Fibroblast of lung (primary cell): Measurements from ENCODE around the gene COX8A. TPM values are rescaled to one million over a fixed set of nuclear protein-coding genes. Genes with fewer than 3 reads are reported as not detected.
A peak's percentile ranks its signal among the peaks of the same experiment; 100 is the strongest.

Experiments used
- DNase-seq, 2 donors: peaks; one replicate each; pipeline versions ENCODE4 v3.0.0 to v3.0.0-alpha.2; 2010; ENCODE audit warnings: low read depth in 2 of 2
- H2AFZ ChIP-seq: 2 replicates; pipeline ENCODE4 v1.5.1; 2012; ENCODE audit warnings: low read length, control low read depth, inconsistent platforms
- H3K27ac ChIP-seq: 2 replicates; pipeline ENCODE4 v1.5.1; 2011; ENCODE audit warnings: low read length, control low read depth; ENCODE audit not compliant: insufficient read depth
- H3K27me3 ChIP-seq: 2 replicates; pipeline ENCODE4 v1.5.1; 2011; ENCODE audit warnings: mild to moderate bottlenecking, low read length; ENCODE audit not compliant: control insufficient read depth, insufficient read depth
- H3K36me3 ChIP-seq: 2 replicates; pipeline ENCODE4 v1.5.1; 2011; ENCODE audit warnings: low read length; ENCODE audit not compliant: control insufficient read depth, insufficient read depth
- H3K4me1 ChIP-seq: 2 replicates; pipeline ENCODE4 v1.5.1; 2011; ENCODE audit warnings: low read length; ENCODE audit not compliant: control insufficient read depth, insufficient read depth; ENCODE audit errors: extremely low read depth
- H3K4me2 ChIP-seq: 2 replicates; pipeline ENCODE4 v1.5.1; 2011; ENCODE audit warnings: low read length, control low read depth; ENCODE audit not compliant: insufficient read depth; ENCODE audit errors: extremely low read depth
- H3K4me3 ChIP-seq, 4 experiments: fragments of 200-600 bp in 1 of 4; sonication (generic) in 1 of 4; replicated peaks in 1 of 4; 2 replicates each; pipeline ENCODE4 v1.5.1; 2011 to 2016; ENCODE audit warnings: low read length in 4 of 4, low read depth in 3 of 4, mild to moderate bottlenecking in 3 of 4, control low read depth in 2 of 4, inconsistent platforms in 1 of 4, mixed read lengths in 1 of 4; ENCODE audit not compliant: insufficient read depth in 1 of 4; ENCODE audit errors: control extremely low read depth in 1 of 4
- H3K79me2 ChIP-seq: 2 replicates; pipeline ENCODE4 v1.5.1; 2012; ENCODE audit warnings: mild to moderate bottlenecking, low read length, inconsistent platforms; ENCODE audit not compliant: control insufficient read depth, insufficient read depth
- H3K9ac ChIP-seq: 2 replicates; pipeline ENCODE4 v1.5.1; 2011; ENCODE audit warnings: mild to moderate bottlenecking, low read length, control low read depth; ENCODE audit not compliant: insufficient read depth
- H3K9me3 ChIP-seq: 2 replicates; pipeline ENCODE4 v1.5.1; 2012; ENCODE audit warnings: low read depth, low read length; ENCODE audit not compliant: control insufficient read depth, insufficient read depth
- H4K20me1 ChIP-seq: 2 replicates; pipeline ENCODE4 v1.5.1; 2011; ENCODE audit warnings: low read length; ENCODE audit not compliant: control insufficient read depth, insufficient read depth; ENCODE audit errors: extremely low read depth
- EZH2 ChIP-seq: IDR thresholded peaks from 2 replicates; pipeline ENCODE4 v1.5.1; 2012; ENCODE audit warnings: low read length, control low read depth, mild to moderate bottlenecking; ENCODE audit errors: missing control alignments
- polyA minus RNA-seq: library from RNA; depleted of rRNA, polyadenylated mRNA; stranded (reverse); fragments of >200 nt; gene quantifications from 2 replicates; pipeline ENCODE4 v1.2.3, GENCODE V29; 2011; ENCODE audit warnings: low replicate concordance
- polyA plus RNA-seq, 2 donors: library from polyadenylated mRNA; depleted of rRNA in 1 of 2; stranded (reverse) in 1 of 2; unstranded in 1 of 2; fragments of >200 nt; gene quantifications; 2 replicates each; pipeline ENCODE4 v1.2.1, GENCODE V29; 2011 to 2012; ENCODE audit warnings: missing spikeins in 1 of 2
- total RNA-seq: library from RNA; depleted of rRNA; stranded (reverse); fragments of >200 nt; gene quantifications from 2 replicates; pipeline ENCODE4 v1.2.1, GENCODE V29; 2014
- TF ChIP-seq, protein P1 (sequence below), 2 donors: IDR thresholded peaks in 1 of 2; conservative IDR thresholded peaks in 1 of 2; 1 replicate in 1 of 2; 2 replicates in 1 of 2; pipeline ENCODE4 v1.5.1; 2011 to 2012; ENCODE audit warnings: low read length in 2 of 2, control low read depth in 1 of 2, inconsistent platforms in 1 of 2, low read depth in 1 of 2, mild to moderate bottlenecking in 1 of 2

Gene COX8A
- total RNA-seq (255 and 409 TPM in 2 replicates), polyA plus RNA-seq (200 and 330 TPM in 2 replicates), polyA minus RNA-seq (456 and 866 TPM in 2 replicates)
- 442 and 742 TPM in 2 replicates for polyA plus RNA-seq (2012)

DNA sequence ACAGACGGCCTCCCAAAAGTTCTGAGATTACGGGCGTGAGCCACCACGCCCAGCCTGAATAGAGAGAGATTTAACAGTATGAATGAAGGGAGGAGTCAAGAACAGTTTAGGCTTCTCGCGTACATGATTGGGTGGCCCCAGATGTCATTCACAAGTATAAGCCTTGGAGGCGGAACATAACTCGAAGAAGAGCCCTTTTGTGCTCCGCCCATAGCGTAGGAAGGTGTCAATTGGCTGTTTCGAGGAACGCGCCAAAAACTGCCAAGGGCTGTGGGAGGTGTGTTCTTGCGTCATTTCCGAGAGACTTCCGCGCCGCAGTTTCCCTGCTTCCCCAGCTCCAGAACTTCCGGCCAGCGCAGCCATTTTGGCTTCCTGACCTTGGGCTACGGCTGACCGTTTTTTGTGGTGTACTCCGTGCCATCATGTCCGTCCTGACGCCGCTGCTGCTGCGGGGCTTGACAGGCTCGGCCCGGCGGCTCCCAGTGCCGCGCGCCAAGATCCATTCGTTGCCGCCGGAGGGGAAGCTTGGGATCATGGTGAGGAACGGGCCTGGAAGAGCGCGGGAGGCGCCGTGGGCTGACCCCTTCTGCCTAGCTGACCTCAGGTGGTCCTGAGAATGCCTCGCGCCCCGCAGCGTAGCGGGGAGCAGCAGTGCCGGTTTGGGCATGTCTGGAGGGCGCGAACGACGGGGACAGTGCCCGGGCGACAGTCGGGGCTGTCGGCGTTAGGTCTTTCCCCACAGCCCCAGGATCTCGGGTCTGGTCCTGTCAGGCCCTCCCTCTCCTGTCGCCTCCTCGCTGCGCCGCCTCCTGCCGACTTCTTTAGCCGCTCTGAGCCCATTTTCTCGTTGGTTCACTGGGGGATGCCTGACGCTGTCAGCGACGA, at the start of gene COX8A:
TSS of gene COX8A (plus strand) at position 362 of the 885 bp plus-strand sequence. CDS start at position 423, 61 bp downstream.
- Histone ChIP-seq H3K4me2 (peak within 1 kb of the TSS; percentile 63), H3K4me1 (peaks cover 5% of the 10 kb centered on the region), H4K20me1 (no peaks in the 10 kb centered on the region), H3K36me3 (peaks cover 6% of the 10 kb centered on the region), H3K9me3 (no peaks in the 10 kb centered on the region), H3K79me2 (peaks cover 44% of the 10 kb centered on the region), H2AFZ (peak within 1 kb of the TSS; percentile 89), H3K27me3 (no peaks in the 10 kb centered on the region), H3K27ac (peak within 1 kb of the TSS; percentile 98), H3K9ac (peak within 1 kb of the TSS; percentile 97), H3K4me3 (peak within 1 kb of the TSS; percentile 84 to 97 (median 95))
- TF ChIP-seq, protein P1, sequence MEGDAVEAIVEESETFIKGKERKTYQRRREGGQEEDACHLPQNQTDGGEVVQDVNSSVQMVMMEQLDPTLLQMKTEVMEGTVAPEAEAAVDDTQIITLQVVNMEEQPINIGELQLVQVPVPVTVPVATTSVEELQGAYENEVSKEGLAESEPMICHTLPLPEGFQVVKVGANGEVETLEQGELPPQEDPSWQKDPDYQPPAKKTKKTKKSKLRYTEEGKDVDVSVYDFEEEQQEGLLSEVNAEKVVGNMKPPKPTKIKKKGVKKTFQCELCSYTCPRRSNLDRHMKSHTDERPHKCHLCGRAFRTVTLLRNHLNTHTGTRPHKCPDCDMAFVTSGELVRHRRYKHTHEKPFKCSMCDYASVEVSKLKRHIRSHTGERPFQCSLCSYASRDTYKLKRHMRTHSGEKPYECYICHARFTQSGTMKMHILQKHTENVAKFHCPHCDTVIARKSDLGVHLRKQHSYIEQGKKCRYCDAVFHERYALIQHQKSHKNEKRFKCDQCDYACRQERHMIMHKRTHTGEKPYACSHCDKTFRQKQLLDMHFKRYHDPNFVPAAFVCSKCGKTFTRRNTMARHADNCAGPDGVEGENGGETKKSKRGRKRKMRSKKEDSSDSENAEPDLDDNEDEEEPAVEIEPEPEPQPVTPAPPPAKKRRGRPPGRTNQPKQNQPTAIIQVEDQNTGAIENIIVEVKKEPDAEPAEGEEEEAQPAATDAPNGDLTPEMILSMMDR (conservative IDR thresholded peaks at IDR 0.05 in 1 of 2, IDR thresholded peaks at IDR 0.05 in 1 of 2; ENCODE audit: low read depth in 1 of 2, low read length in 2 of 2) = peak in 1 of 2 donors; percentile 11
- TF ChIP-seq EZH2 = no peak
- DNase-seq = peak; percentile 100

- no peak for TF ChIP-seq EZH2
- TF ChIP-seq, protein P1 (conservative IDR thresholded peaks at IDR 0.05 in 1 of 2, IDR thresholded peaks at IDR 0.05 in 1 of 2; ENCODE audit: low read depth in 1 of 2, low read length in 2 of 2) = no peak
- DNase-seq = no peak
- H3K9ac ChIP-seq = no peak overlapping the region
- H2AFZ ChIP-seq = no peak overlapping the region
- no peak overlapping the region for H3K27ac ChIP-seq
- H3K36me3 ChIP-seq = no peaks in the 10 kb centered on the region
- H3K4me3 ChIP-seq = no peak overlapping the region
- H3K4me2 ChIP-seq = no peak overlapping the region
- H4K20me1 ChIP-seq = no peaks in the 10 kb centered on the region
- no peaks in the 10 kb centered on the region for H3K4me1 ChIP-seq
- H3K27me3 ChIP-seq = no peaks in the 10 kb centered on the region
- no peaks in the 10 kb centered on the region for H3K9me3 ChIP-seq
- no peaks in the 10 kb centered on the region for H3K79me2 ChIP-seq
Observed at GRCh38 chr11:63929616-63930015, 44.8 kb upstream of the COX8A start.

GRCh38 chr11:63931045-63931444, 43.4 kb upstream of the COX8A start:
- no peaks in the 10 kb centered on the region for H3K9me3 ChIP-seq
- H3K4me3 ChIP-seq = no peak overlapping the region
- TF ChIP-seq, protein P1 (conservative IDR thresholded peaks at IDR 0.05 in 1 of 2, IDR thresholded peaks at IDR 0.05 in 1 of 2; ENCODE audit: low read depth in 1 of 2, low read length in 2 of 2) = no peak
- TF ChIP-seq EZH2 = no peak
- no peaks in the 10 kb centered on the region for H3K27me3 ChIP-seq
- no peak for DNase-seq
- H3K79me2 ChIP-seq = no peaks in the 10 kb centered on the region
- H2AFZ ChIP-seq = peak overlapping the region; percentile 66
- no peak overlapping the region for H3K27ac ChIP-seq
- no peak overlapping the region for H3K9ac ChIP-seq
- H3K4me1 ChIP-seq = no peaks in the 10 kb centered on the region
- H3K36me3 ChIP-seq = no peaks in the 10 kb centered on the region
- H3K4me2 ChIP-seq = no peak overlapping the region
- H4K20me1 ChIP-seq = no peaks in the 10 kb centered on the region
